CD1c-positive myeloid dendritic cell (primary cell): Measurements from ENCODE around the gene ETNK2.

Experiments
- DNase-seq: peaks from one replicate; pipeline ENCODE4 v3.0.0-alpha.2; 2016; ENCODE audit errors: extremely low spot score

The ETNK2 gene

GRCh38 chr1:204147406-204148383 lies 4.1 kb downstream of the ETNK2 start:
- DNase-seq, result no peak

- no peak for DNase-seq
These were observed 4.9 kb downstream of the ETNK2 start for GRCh38 chr1:204146965-204147364.

GRCh38 chr1:204146309-204146708 lies 5.5 kb downstream of the ETNK2 start:
- no peak for DNase-seq

GRCh38 chr1:204145033-204145504 lies 6.8 kb downstream of the ETNK2 start:
- no peak for DNase-seq

- no peak for DNase-seq
These were observed 8.4 kb downstream of the ETNK2 start for GRCh38 chr1:204143276-204144041.

GRCh38 chr1:204142032-204142974 lies 9.5 kb downstream of the ETNK2 start:
- DNase-seq, result no peak

- no peak for DNase-seq
These were observed 10.7 kb downstream of the ETNK2 start for GRCh38 chr1:204141131-204141530.

GRCh38 chr1:204139952-204140351 lies 11.9 kb downstream of the ETNK2 start:
- no peak for DNase-seq

- no peak for DNase-seq
These were observed 12.8 kb downstream of the ETNK2 start for GRCh38 chr1:204139088-204139487.

GRCh38 chr1:204136814-204137213 lies 15.0 kb downstream of the ETNK2 start:
- no peak for DNase-seq

- no peak for DNase-seq
These were observed 17.7 kb downstream of the ETNK2 start for GRCh38 chr1:204134103-204134502.

GRCh38 chr1:204132718-204133117 lies 19.1 kb downstream of the ETNK2 start:
- DNase-seq, result no peak

GRCh38 chr1:204131978-204132377 lies 19.9 kb downstream of the ETNK2 start:
- no peak for DNase-seq

GRCh38 chr1:204130981-204131892 lies 20.6 kb downstream of the ETNK2 start:
- no peak for DNase-seq

- no peak for DNase-seq
These were observed 21.7 kb downstream of the ETNK2 start for GRCh38 chr1:204130178-204130577.

- peak; percentile 67 for DNase-seq
These were observed 22.6 kb downstream of the ETNK2 start for GRCh38 chr1:204128964-204129896.

- no peak for DNase-seq
These were observed 23.3 kb downstream of the ETNK2 start for GRCh38 chr1:204128464-204128963.

GRCh38 chr1:204127597-204128242 lies 24.1 kb downstream of the ETNK2 start:
- peak; percentile 59 for DNase-seq

GRCh38 chr1:204126956-204127355 lies 24.9 kb downstream of the ETNK2 start:
- no peak for DNase-seq
